Astrocyte (in vitro differentiated cells and primary cell): ENCODE measurements around the gene RAD50.

Experiments used
- CTCF ChIP-seq: IDR thresholded peaks from 2 replicates; pipeline ENCODE4 v1.5.1; 2011; ENCODE audit warnings: low read depth, mild to moderate bottlenecking, inconsistent platforms, low read length, moderate library complexity; ENCODE audit not compliant: insufficient read depth
- EZH2 ChIP-seq: IDR thresholded peaks from 2 replicates; pipeline ENCODE4 v1.6.1; 2012; ENCODE audit warnings: mild to moderate bottlenecking, low read length, inconsistent platforms; ENCODE audit not compliant: insufficient read depth

GRCh38 chr5:132556153-132556762 lies 519 bp upstream of the RAD50 start:
- TF ChIP-seq CTCF (no peak), EZH2 (no peak)
